Gastroesophageal sphincter (tissue), 4 donors: ENCODE results near the gene ZNF177. TPM values are rescaled to one million over a fixed set of nuclear protein-coding genes. Genes with fewer than 3 reads are reported as not detected.

ENCODE experiments used
- ATAC-seq: fragments of 150-250 bp; one replicate; pipeline ENCODE4 v1.9.1; 2016; ENCODE audit warnings: mild to moderate bottlenecking, moderate library complexity
- H3K27ac ChIP-seq, 4 donors: fragments of 200-600 bp; sonication (generic) in 3 of 4; 1 replicate in 3 of 4; 2 replicates in 1 of 4; pipeline ENCODE4 v1.5.1; 2016 to 2019
- H3K27me3 ChIP-seq: fragments of 200-600 bp; sonication (generic); one replicate; pipeline ENCODE4 v1.5.1; 2019
- H3K36me3 ChIP-seq, 2 donors: fragments of 200-600 bp; sonication (generic); one replicate each; pipeline ENCODE4 v1.5.1; 2019; ENCODE audit warnings: control low read depth in 1 of 2
- H3K4me1 ChIP-seq, 3 donors: fragments of 200-600 bp; sonication (generic); 1 replicate in 2 of 3; 2 replicates in 1 of 3; pipeline ENCODE4 v1.5.1; 2016 to 2019; ENCODE audit warnings: control low read depth in 2 of 3
- H3K4me3 ChIP-seq, 2 donors: fragments of 200-600 bp; sonication (generic); one replicate each; pipeline ENCODE4 v1.5.1; 2019; ENCODE audit warnings: mild to moderate bottlenecking in 1 of 2, moderate library complexity in 1 of 2
- H3K9me3 ChIP-seq, 3 donors: fragments of 200-600 bp; sonication (generic); one replicate each; pipeline ENCODE4 v1.5.1; 2017 to 2019; ENCODE audit warnings: control low read depth in 2 of 3
- CTCF ChIP-seq, 4 experiments: fragments of 200-600 bp in 2 of 4; fragments of 450-650 bp in 2 of 4; sonication (generic) in 1 of 4; IDR thresholded peaks; one replicate each; pipeline ENCODE4 v1.5.1; 2017 to 2019; ENCODE audit warnings: antibody characterized with exemption in 4 of 4, mild to moderate bottlenecking in 2 of 4, moderate library complexity in 2 of 4
- EP300 ChIP-seq: sonication (generic); formaldehyde crosslinking; IDR thresholded peaks from one replicate; pipeline ENCODE4 v1.6.1; 2017; ENCODE audit warnings: antibody characterized with exemption, mild to moderate bottlenecking
- POLR2A ChIP-seq, 2 donors: fragments of 450-650 bp; IDR thresholded peaks; one replicate each; pipeline ENCODE4 v1.6.1; 2017; ENCODE audit warnings: antibody characterized with exemption in 2 of 2, mild to moderate bottlenecking in 2 of 2, moderate library complexity in 1 of 2
- POLR2AphosphoS5 ChIP-seq: sonication (generic); formaldehyde crosslinking; IDR thresholded peaks from one replicate; pipeline ENCODE4 v1.6.1; 2017; ENCODE audit warnings: antibody characterized with exemption
- WGBS, 2 donors: methylation state at CpG; one replicate each; pipeline ENCODE4 v1.1.5; 2018; ENCODE audit warnings: low coverage in 1 of 2; 5-methylcytosine and 5-hydroxymethylcytosine counted together
- total RNA-seq, 4 donors: library from RNA; depleted of rRNA; stranded (reverse); fragments of >200 nt; gene quantifications; one replicate each; pipeline ENCODE4 v1.1.0, GENCODE V29; 2016

ZNF177 gene
- total RNA-seq, 4 donors from 2014 or later: 2.2 to 7.0 (median 2.6) TPM

GRCh38 chr19:9370738-9371619 lies 8.2 kb downstream of the ZNF177 start:
- TF ChIP-seq POLR2A (IDR thresholded peaks at IDR 0.05) (no peak), EP300 (no peak), POLR2AphosphoS5 (no peak)
- Histone ChIP-seq H3K27me3 (no peaks in the 10 kb centered on the region), H3K9me3 (peaks cover 3 to 100% (median 5%) of the 10 kb centered on the region in 3 donors), H3K36me3 (peaks cover 0 to 89% of the 10 kb centered on the region in 2 donors), H3K4me3 (no peak overlapping the region), H3K4me1 (no peaks in the 10 kb centered on the region), H3K27ac (no peak overlapping the region)
- WGBS, 2 donors: 89 to 93% methylated on average over 5 to 6 of the region's 6 CpGs
- no peak for ATAC-seq

- peaks cover 7 to 100% (median 17%) of the 10 kb centered on the region in 3 donors for H3K9me3 ChIP-seq
- WGBS, 2 donors: 70 to 97% methylated on average over 4 of the region's 4 CpGs
- TF ChIP-seq POLR2A (IDR thresholded peaks at IDR 0.05) (no peak), CTCF (IDR thresholded peaks at IDR 0.05) (no peak), POLR2AphosphoS5 (no peak), EP300 (no peak)
- no peaks in the 10 kb centered on the region for H3K27me3 ChIP-seq
- no peak overlapping the region for H3K4me3 ChIP-seq
- ATAC-seq: no peak
- no peaks in the 10 kb centered on the region for H3K4me1 ChIP-seq
- no peak overlapping the region for H3K27ac ChIP-seq
- H3K36me3 ChIP-seq: peaks cover 53 to 100% of the 10 kb centered on the region in 2 donors
Measured at GRCh38 chr19:9381361-9381785, 18.6 kb downstream of the ZNF177 start.

- WGBS, 2 donors: 2% methylated on average over 9 to 32 of the region's 39 CpGs
- Histone ChIP-seq H3K4me3 (peak overlapping the region; percentile 39 to 59), H3K9me3 (peaks cover 0 to 90% (median 3%) of the 10 kb centered on the region in 3 donors), H3K27ac (peak overlapping the region in 3 of 4 donors; percentile 61 to 76 (median 65)), H3K36me3 (peaks cover 0 to 17% of the 10 kb centered on the region in 2 donors), H3K4me1 (peaks cover 0 to 7% (median 0%) of the 10 kb centered on the region in 3 donors), H3K27me3 (no peaks in the 10 kb centered on the region)
- TF ChIP-seq POLR2AphosphoS5 (no peak), CTCF (IDR thresholded peaks at IDR 0.05) (peak in 1 of 4 experiments; percentile 8)
- peak; percentile 71 for ATAC-seq
Measured at GRCh38 chr19:9406798-9407352, 44.1 kb downstream of the ZNF177 start.

GRCh38 chr19:9407827-9408226 lies 45.0 kb downstream of the ZNF177 start:
- Histone ChIP-seq H3K27ac (no peak overlapping the region), H3K4me3 (no peak overlapping the region), H3K36me3 (peaks cover 0 to 26% of the 10 kb centered on the region in 2 donors), H3K27me3 (no peaks in the 10 kb centered on the region), H3K9me3 (peaks cover 4 to 98% (median 9%) of the 10 kb centered on the region in 3 donors), H3K4me1 (peaks cover 0 to 7% (median 0%) of the 10 kb centered on the region in 3 donors)
- no peak for ATAC-seq
- 77 to 78% methylated on average over 4 to 5 of the region's 5 CpGs for WGBS, 2 donors
- TF ChIP-seq POLR2AphosphoS5: no peak
- TF ChIP-seq EP300: no peak
- no peak for TF ChIP-seq POLR2A (IDR thresholded peaks at IDR 0.05)
- TF ChIP-seq CTCF (IDR thresholded peaks at IDR 0.05): no peak

GRCh38 chr19:9413240-9413954 lies 50.6 kb downstream of the ZNF177 start:
- H3K4me1 ChIP-seq: no peaks in the 10 kb centered on the region
- peaks cover 10 to 98% (median 20%) of the 10 kb centered on the region in 3 donors for H3K9me3 ChIP-seq
- ATAC-seq: no peak
- peaks cover 38 to 69% of the 10 kb centered on the region in 2 donors for H3K36me3 ChIP-seq
- WGBS, 2 donors: 95 to 98% methylated on average over 8 to 14 of the region's 14 CpGs
- TF ChIP-seq POLR2AphosphoS5: no peak
- TF ChIP-seq CTCF (IDR thresholded peaks at IDR 0.05): no peak
- no peak for TF ChIP-seq EP300
- no peak for TF ChIP-seq POLR2A (IDR thresholded peaks at IDR 0.05)
- no peak overlapping the region for H3K27ac ChIP-seq
- H3K4me3 ChIP-seq: no peak overlapping the region
- H3K27me3 ChIP-seq: no peaks in the 10 kb centered on the region
